Erythroblast (primary cell): Measurements from ENCODE around the gene KRTAP5-5.
"Not testable (repeated sequence)": the region's sequence is repeated elsewhere in the genome, so short reads cannot be mapped to it uniquely, and the experiment has no call there.

Experiments
- DNase-seq, 2 experiments: peaks; one replicate each; lab custom pipeline; 2025; lab: John Stamatoyannopoulos, UW
- GATA1 ChIP-seq: IDR thresholded peaks from 2 replicates; pipeline ENCODE4 v1.6.1; 2011; ENCODE audit warnings: low read depth, mild to moderate bottlenecking, control low read depth, low read length, moderate library complexity
- POLR2A ChIP-seq: IDR thresholded peaks from 2 replicates; pipeline ENCODE4 v1.6.1; 2011; ENCODE audit warnings: mild to moderate bottlenecking, low read length

Gene KRTAP5-5

GRCh38 chr11:1598816-1599215 lies 30.8 kb upstream of the KRTAP5-5 start:
- TF ChIP-seq GATA1 (no peak), POLR2A (no peak)
- DNase-seq: no peak

GRCh38 chr11:1600626-1601025 lies 28.9 kb upstream of the KRTAP5-5 start:
- TF ChIP-seq GATA1 (no peak), POLR2A (no peak)
- DNase-seq: no peak

GRCh38 chr11:1601663-1602062 lies 27.9 kb upstream of the KRTAP5-5 start:
- not testable (repeated sequence) for DNase-seq

GRCh38 chr11:1603629-1604028 lies 25.9 kb upstream of the KRTAP5-5 start:
- no peak for DNase-seq
- TF ChIP-seq POLR2A (no peak), GATA1 (no peak)

- TF ChIP-seq GATA1: no peak
- TF ChIP-seq POLR2A: no peak
- DNase-seq: no peak
Measured at GRCh38 chr11:1604181-1604580, 25.4 kb upstream of the KRTAP5-5 start.

- no peak for DNase-seq
- TF ChIP-seq POLR2A (no peak), GATA1 (no peak)
Measured at GRCh38 chr11:1604711-1605110, 24.9 kb upstream of the KRTAP5-5 start.

- not testable (repeated sequence) for DNase-seq
Measured at GRCh38 chr11:1605923-1606322, 23.7 kb upstream of the KRTAP5-5 start.

- DNase-seq: not testable (repeated sequence)
Measured at GRCh38 chr11:1607156-1607845, 22.3 kb upstream of the KRTAP5-5 start.

GRCh38 chr11:1607901-1608300 lies 21.7 kb upstream of the KRTAP5-5 start:
- not testable (repeated sequence) for DNase-seq

GRCh38 chr11:1608363-1608762 lies 21.2 kb upstream of the KRTAP5-5 start, which contains the start of gene KRTAP5-3:
TSS of gene KRTAP5-3 (minus strand) at chr11:1608463. CDS start at chr11:1608385, 78 bp downstream.
- TF ChIP-seq POLR2A: no peak
- TF ChIP-seq GATA1: no peak
- no peak for DNase-seq

GRCh38 chr11:1618231-1618630 lies 11.3 kb upstream of the KRTAP5-5 start:
- TF ChIP-seq GATA1: no peak
- TF ChIP-seq POLR2A: no peak
- no peak for DNase-seq

GRCh38 chr11:1619449-1619848 lies 10.1 kb upstream of the KRTAP5-5 start:
- TF ChIP-seq GATA1: no peak
- no peak for TF ChIP-seq POLR2A
- no peak for DNase-seq

- DNase-seq: no peak
- no peak for TF ChIP-seq POLR2A
- TF ChIP-seq GATA1: no peak
Measured at GRCh38 chr11:1622086-1622485, 7.5 kb upstream of the KRTAP5-5 start, which contains the start of gene KRTAP5-4. TSS of gene KRTAP5-4 (minus strand) at chr11:1622138. CDS start at chr11:1622093, 45 bp downstream.

GRCh38 chr11:1623716-1624115 lies 5.9 kb upstream of the KRTAP5-5 start:
- DNase-seq: no peak

GRCh38 chr11:1624621-1625020 lies 5.0 kb upstream of the KRTAP5-5 start:
- DNase-seq: no peak
- TF ChIP-seq POLR2A: no peak
- TF ChIP-seq GATA1: no peak

More at GRCh38 chr11:1623716-1624115, 5.9 kb upstream of the KRTAP5-5 start:
- TF ChIP-seq GATA1 (no peak), POLR2A (no peak)

- TF ChIP-seq POLR2A: no peak
- TF ChIP-seq GATA1: no peak
- no peak for DNase-seq
Measured at GRCh38 chr11:1625541-1625940, 4.0 kb upstream of the KRTAP5-5 start.
